Measurements from ENCODE around the gene GHR.

DNA sequence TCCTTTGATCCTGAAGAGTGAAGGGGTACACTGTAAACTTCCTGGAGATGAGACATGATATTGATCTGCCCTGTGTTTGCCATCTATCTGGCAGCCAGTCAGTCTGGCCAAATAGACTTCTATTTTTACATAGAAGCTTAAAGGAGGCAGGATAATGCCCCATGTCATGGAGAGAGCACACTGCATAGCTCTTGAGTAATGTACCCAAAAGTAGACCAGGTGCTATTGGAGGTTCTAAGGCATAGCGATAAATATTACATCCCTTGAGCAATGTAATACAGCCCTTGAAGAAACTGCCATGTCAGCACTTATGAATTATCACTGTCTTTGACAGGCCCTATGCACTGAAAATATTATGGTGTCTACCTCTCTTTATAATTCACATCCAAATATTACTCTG is 131.8 kb downstream of the GHR start:
- TF ChIP-seq POLR2AphosphoS5 (IDR thresholded peaks at IDR 0.05) (no peak), CTCF (IDR thresholded peaks at IDR 0.05) (no peak), EP300 (IDR thresholded peaks at IDR 0.05) (no peak), POLR2A (IDR thresholded peaks at IDR 0.05) (no peak)
